Smooth muscle cell (in vitro differentiated cells): ENCODE measurements around the gene PRKAG1. TPM values are rescaled to one million over a fixed set of nuclear protein-coding genes. Genes with fewer than 3 reads are reported as not detected.
A peak's percentile ranks its signal among the peaks of the same experiment; 100 is the strongest.

ENCODE experiments used
- DNase-seq: peaks from one replicate; lab custom pipeline; 2025; ENCODE audit not compliant: unreplicated experiment; lab: John Stamatoyannopoulos, UW
- H2AFZ ChIP-seq: fragments of 200-600 bp; sonication (generic); 2 replicates; pipeline ENCODE4 v1.6.0; 2016; ENCODE audit warnings: antibody characterized with exemption, low read depth, mild to moderate bottlenecking
- H3F3A ChIP-seq: fragments of 200-600 bp; sonication (generic); 2 replicates; pipeline ENCODE4 v1.6.0; 2017; ENCODE audit warnings: antibody characterized with exemption, low read depth
- H3K27ac ChIP-seq: fragments of 200-600 bp; sonication (generic); 2 replicates; pipeline ENCODE4 v1.5.1; 2016; ENCODE audit warnings: low read depth, mild to moderate bottlenecking
- H3K27me3 ChIP-seq: fragments of 200-600 bp; sonication (generic); 2 replicates; pipeline ENCODE4 v1.6.1; 2016; ENCODE audit warnings: low read depth, mild to moderate bottlenecking
- H3K36me3 ChIP-seq: fragments of 200-600 bp; sonication (generic); 2 replicates; pipeline ENCODE4 v1.5.1; 2016; ENCODE audit warnings: low read depth
- H3K4me1 ChIP-seq: fragments of 200-600 bp; sonication (generic); 2 replicates; pipeline ENCODE4 v1.5.1; 2016; ENCODE audit warnings: low read depth
- H3K4me2 ChIP-seq: fragments of 200-600 bp; sonication (generic); 2 replicates; pipeline ENCODE4 v1.6.0; 2016; ENCODE audit warnings: mild to moderate bottlenecking
- H3K4me3 ChIP-seq: fragments of 200-600 bp; sonication (generic); 2 replicates; pipeline ENCODE4 v1.5.1; 2016; ENCODE audit warnings: mild to moderate bottlenecking
- H3K79me2 ChIP-seq: fragments of 200-600 bp; sonication (generic); 2 replicates; pipeline ENCODE4 v1.6.0; 2016; ENCODE audit warnings: low read depth, mild to moderate bottlenecking
- H3K9ac ChIP-seq: fragments of 200-600 bp; sonication (generic); 2 replicates; pipeline ENCODE4 v1.6.0; 2016; ENCODE audit warnings: low read depth
- H3K9me3 ChIP-seq: fragments of 200-600 bp; sonication (generic); replicated peaks from 2 replicates; pipeline ENCODE4 v1.5.1; 2016; ENCODE audit warnings: low read depth
- H4K20me1 ChIP-seq: fragments of 200-600 bp; sonication (generic); 2 replicates; pipeline ENCODE4 v1.6.0; 2016; ENCODE audit warnings: low read depth
- CTCF ChIP-seq: fragments of 200-600 bp; sonication (generic); IDR thresholded peaks from 2 replicates; pipeline ENCODE4 v1.5.1; 2017; ENCODE audit warnings: borderline replicate concordance, mild to moderate bottlenecking, antibody characterized with exemption; ENCODE audit not compliant: insufficient read depth, poor library complexity, severe bottlenecking
- WGBS: methylation state at CpG from one replicate; pipeline ENCODE4 v1.1.7; 2016; ENCODE audit warnings: low lambda C conversion rate; 5-methylcytosine and 5-hydroxymethylcytosine counted together
- polyA plus RNA-seq: library from polyadenylated mRNA; unstranded; fragments of >200 nt; fragmentation: Nextera tagmentation; extraction: Ambion mirVana; gene quantifications from 2 replicates; pipeline ENCODE4 v1.2.1, GENCODE V29; 2016
- total RNA-seq: library from RNA; depleted of rRNA; stranded (reverse); fragments of >200 nt; gene quantifications from 2 replicates; pipeline ENCODE4 v1.2.3, GENCODE V29; 2014

The PRKAG1 gene
- total and polyA plus RNA-seq, 2 experiments from 2014 or later: 42.5 to 62.6 TPM

- Histone ChIP-seq H3K4me1 (peaks cover 17% of the 10 kb centered on the region), H3K9ac (no peak within 1 kb of the TSS), H3K36me3 (no peaks in the 10 kb centered on the region), H3K9me3 (no peaks in the 10 kb centered on the region), H3F3A (no peaks in the 10 kb centered on the region), H3K27ac (no peak within 1 kb of the TSS), H3K4me2 (peak within 1 kb of the TSS; percentile 71), H2AFZ (no peak within 1 kb of the TSS), H3K4me3 (no peak within 1 kb of the TSS), H3K27me3 (peaks cover 98% of the 10 kb centered on the region), H4K20me1 (no peaks in the 10 kb centered on the region), H3K79me2 (no peaks in the 10 kb centered on the region)
- DNase-seq: no peak
- TF ChIP-seq CTCF: no peak
- 5% methylated on average over 33 of the region's 45 CpGs for WGBS
Observed at GRCh38 chr12:48978291-48978740, 40.3 kb downstream of the PRKAG1 start, which contains the start of gene WNT1. WNT1 (plus strand) TSS chr12:48978322; CDS start chr12:48978651, 329 bp downstream.

GRCh38 chr12:48977290-48978281, 41.0 kb downstream of the PRKAG1 start:
- peak; percentile 72 for TF ChIP-seq CTCF
- Histone ChIP-seq H3K4me2 (peak overlapping the region; percentile 71), H3K4me1 (peaks cover 17% of the 10 kb centered on the region), H3K36me3 (no peaks in the 10 kb centered on the region), H3F3A (peaks cover 6% of the 10 kb centered on the region), H3K79me2 (no peaks in the 10 kb centered on the region), H3K9me3 (no peaks in the 10 kb centered on the region), H3K27me3 (peaks cover 100% of the 10 kb centered on the region), H3K9ac (no peak overlapping the region), H4K20me1 (no peaks in the 10 kb centered on the region), H3K4me3 (no peak overlapping the region), H3K27ac (no peak overlapping the region), H2AFZ (no peak overlapping the region)
- no peak for DNase-seq
- 22% methylated on average over 30 of the region's 50 CpGs for WGBS

- no peak overlapping the region for H3K4me2 ChIP-seq
- 19% methylated on average over 19 of the region's 19 CpGs for WGBS
- peaks cover 99% of the 10 kb centered on the region for H3K27me3 ChIP-seq
- no peaks in the 10 kb centered on the region for H3K36me3 ChIP-seq
- H3K4me3 ChIP-seq: no peak overlapping the region
- DNase-seq: no peak
- no peak overlapping the region for H3K27ac ChIP-seq
- TF ChIP-seq CTCF: peak; percentile 52
- peaks cover 22% of the 10 kb centered on the region for H3K4me1 ChIP-seq
- no peaks in the 10 kb centered on the region for H3K9me3 ChIP-seq
- H4K20me1 ChIP-seq: no peaks in the 10 kb centered on the region
- H3K79me2 ChIP-seq: no peaks in the 10 kb centered on the region
- H2AFZ ChIP-seq: no peak overlapping the region
- no peak overlapping the region for H3K9ac ChIP-seq
- peaks cover 6% of the 10 kb centered on the region for H3F3A ChIP-seq
Observed at GRCh38 chr12:48973941-48974673, 44.5 kb downstream of the PRKAG1 start.
